Heart left ventricle (tissue), 16 donors: ENCODE data around the gene NISCH. TPM values are rescaled to one million over a fixed set of nuclear protein-coding genes. Genes with fewer than 3 reads are reported as not detected.

ENCODE experiments used
- ATAC-seq, 4 donors: fragments of 200-7000 bp; cut with Tn5 transposase; one replicate each; pipeline ENCODE4 v1.9.1; 2020 to 2022; ENCODE audit warnings: moderate library complexity in 4 of 4, mild to moderate bottlenecking in 3 of 4, moderate number of reproducible peaks in 1 of 4
- DNase-seq, 5 donors: peaks; one replicate each; pipeline ENCODE4 v3.0.0-alpha.2; 2020
- H3K27ac ChIP-seq, 12 donors: fragments of 200-600 bp; sonication (generic) in 4 of 12; one replicate each; pipeline versions ENCODE4 v1.5.0 to v1.8.0; 2016 to 2022; ENCODE audit warnings: mild to moderate bottlenecking in 2 of 12
- H3K27me3 ChIP-seq, 9 donors: fragments of 200-600 bp; sonication (generic) in 2 of 9; one replicate each; pipeline versions ENCODE4 v1.5.1 to v1.8.0; 2016 to 2022; ENCODE audit warnings: mild to moderate bottlenecking in 3 of 9
- H3K36me3 ChIP-seq, 9 donors: fragments of 200-600 bp; sonication (generic) in 2 of 9; one replicate each; pipeline versions ENCODE4 v1.5.0 to v1.8.0; 2018 to 2022; ENCODE audit warnings: mild to moderate bottlenecking in 2 of 9
- H3K4me1 ChIP-seq, 12 donors: fragments of 200-600 bp; sonication (generic) in 4 of 12; one replicate each; pipeline versions ENCODE4 v1.5.0 to v1.8.0; 2016 to 2022; ENCODE audit warnings: mild to moderate bottlenecking in 3 of 12
- H3K4me3 ChIP-seq, 12 donors: fragments of 200-600 bp; sonication (generic) in 4 of 12; one replicate each; pipeline versions ENCODE4 v1.5.0 to v1.8.0; 2017 to 2022; ENCODE audit warnings: mild to moderate bottlenecking in 9 of 12, moderate library complexity in 4 of 12
- H3K9me3 ChIP-seq, 12 donors: fragments of 200-600 bp; sonication (generic) in 4 of 12; one replicate each; pipeline versions ENCODE4 v1.5.0 to v1.8.0; 2016 to 2022; ENCODE audit warnings: mild to moderate bottlenecking in 1 of 12
- POLR2A ChIP-seq, 2 donors: fragments of 450-650 bp; IDR thresholded peaks; one replicate each; pipeline ENCODE4 v1.6.1; 2017; ENCODE audit warnings: antibody characterized with exemption in 2 of 2, mild to moderate bottlenecking in 2 of 2, moderate library complexity in 2 of 2
- WGBS, 4 donors: extraction: QIAGEN DNeasy Blood & Tissue Kit in 2 of 4; methylation state at CpG; one replicate each; pipeline versions ENCODE4 v1.1.5 to v1.1.7; 2013 to 2018; 5-methylcytosine and 5-hydroxymethylcytosine counted together
- intact Hi-C, 10 donors: fragments of 100-400 bp; cut with DNase I; formaldehyde crosslinking; loops; one replicate each; pipeline versions ENCODE4 v1.11.1 to v1.14.2; 2022
- polyA plus RNA-seq, 2 donors: library from polyadenylated mRNA; stranded (reverse); fragments of 200-250 nt; gene quantifications; one replicate each; pipeline ENCODE4 v1.2.3, GENCODE V29; 2013
- total RNA-seq, 9 donors: library from RNA; depleted of rRNA in 2 of 9; stranded (reverse); fragments of >200 nt in 2 of 9; fragmentation: NEBNext Ultra II Directional in 3 of 9; extraction: Animal tissue kit (Norgen Biotek cat#: 25700) in 3 of 9; gene quantifications; one replicate each; pipeline versions ENCODE4 v1.1.0 to v1.2.4, GENCODE V29; 2016 to 2023
- TF ChIP-seq, protein P1 (sequence below), 12 donors: fragments of 200-600 bp; sonication (generic) in 4 of 12; IDR thresholded peaks; one replicate each; pipeline versions ENCODE4 v1.5.0 to v1.8.0; 2018 to 2022; ENCODE audit warnings: antibody characterized with exemption in 12 of 12, mild to moderate bottlenecking in 5 of 12
- donor health status: ischemic (EF 13 %, LVEDD 7.1; RV severe dilation, severe dysfunction).
- donor health status: healthy with polysubstance abuse.
- donor health status: DM: no; HTN: yes; CAD: no.
- donor health status: DM: no; HTN: no; CAD: no.
- donor health status: ischemic (EF 25% LVEDD 6.9; RV normal size, moderate dysfunction).
- donor health status: ischemic (EF 25% LVEDD 5.7; RV mildly dilated, moderate dysfunction).
- donor health status: healthy.
- donor health status: DM: yes; HTN: yes; CAD: no.
- donor health status: ischemic (EF 35%, LVEDD 5.7; RV mildly dilated, moderate dysfunction).
- donor health status: nonischemic (EF 11% LVEDD 7.7; RV severe dilation, severe dysfunction).
- donor health status: DM: yes; HTN: yes; CAD: no.
- donor health status: PGD.
- donor health status: ischemic (EF 29% LVEDD 5.4; RV normal size, mild dysfunction).
- donor health status: nonischemic (EF 23%, LVEDD 6.1; RV moderate dilation, normal function).

Gene NISCH
- total and polyA plus RNA-seq, 11 donors, result 28.8 to 56.2 (median 42.0) TPM

- Histone ChIP-seq H3K4me1 (peaks cover 4 to 84% (median 59%) of the 10 kb centered on the region in 12 donors), H3K27ac (peak overlapping the region in 11 of 12 donors; percentile 11 to 95 (median 53)), H3K4me3 (peak overlapping the region in 10 of 12 donors; percentile 45 to 88 (median 76)), H3K27me3 (no peaks in the 10 kb centered on the region), H3K36me3 (peaks cover 0 to 20% (median 10%) of the 10 kb centered on the region in 9 donors), H3K9me3 (no peaks in the 10 kb centered on the region)
- intact Hi-C loops, result loop anchor here in 7 of 10 donors (2.0 to 5.0 kb wide), 5 partner anchors 54 to 146 kb away; partner anchors contain the start of gene NISCH (in 1 of the 7)
- WGBS, 4 donors, result 6 to 14% (median 11%) methylated on average over 9 of the region's 9 CpGs
- DNase-seq, result no peak
- TF ChIP-seq, protein P1, sequence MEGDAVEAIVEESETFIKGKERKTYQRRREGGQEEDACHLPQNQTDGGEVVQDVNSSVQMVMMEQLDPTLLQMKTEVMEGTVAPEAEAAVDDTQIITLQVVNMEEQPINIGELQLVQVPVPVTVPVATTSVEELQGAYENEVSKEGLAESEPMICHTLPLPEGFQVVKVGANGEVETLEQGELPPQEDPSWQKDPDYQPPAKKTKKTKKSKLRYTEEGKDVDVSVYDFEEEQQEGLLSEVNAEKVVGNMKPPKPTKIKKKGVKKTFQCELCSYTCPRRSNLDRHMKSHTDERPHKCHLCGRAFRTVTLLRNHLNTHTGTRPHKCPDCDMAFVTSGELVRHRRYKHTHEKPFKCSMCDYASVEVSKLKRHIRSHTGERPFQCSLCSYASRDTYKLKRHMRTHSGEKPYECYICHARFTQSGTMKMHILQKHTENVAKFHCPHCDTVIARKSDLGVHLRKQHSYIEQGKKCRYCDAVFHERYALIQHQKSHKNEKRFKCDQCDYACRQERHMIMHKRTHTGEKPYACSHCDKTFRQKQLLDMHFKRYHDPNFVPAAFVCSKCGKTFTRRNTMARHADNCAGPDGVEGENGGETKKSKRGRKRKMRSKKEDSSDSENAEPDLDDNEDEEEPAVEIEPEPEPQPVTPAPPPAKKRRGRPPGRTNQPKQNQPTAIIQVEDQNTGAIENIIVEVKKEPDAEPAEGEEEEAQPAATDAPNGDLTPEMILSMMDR (IDR thresholded peaks at IDR 0.05), result no peak
- TF ChIP-seq POLR2A (IDR thresholded peaks at IDR 0.05), result no peak
- no peak for ATAC-seq
Observed at GRCh38 chr3:52536112-52536368, 80.6 kb downstream of the NISCH start.

DNA sequence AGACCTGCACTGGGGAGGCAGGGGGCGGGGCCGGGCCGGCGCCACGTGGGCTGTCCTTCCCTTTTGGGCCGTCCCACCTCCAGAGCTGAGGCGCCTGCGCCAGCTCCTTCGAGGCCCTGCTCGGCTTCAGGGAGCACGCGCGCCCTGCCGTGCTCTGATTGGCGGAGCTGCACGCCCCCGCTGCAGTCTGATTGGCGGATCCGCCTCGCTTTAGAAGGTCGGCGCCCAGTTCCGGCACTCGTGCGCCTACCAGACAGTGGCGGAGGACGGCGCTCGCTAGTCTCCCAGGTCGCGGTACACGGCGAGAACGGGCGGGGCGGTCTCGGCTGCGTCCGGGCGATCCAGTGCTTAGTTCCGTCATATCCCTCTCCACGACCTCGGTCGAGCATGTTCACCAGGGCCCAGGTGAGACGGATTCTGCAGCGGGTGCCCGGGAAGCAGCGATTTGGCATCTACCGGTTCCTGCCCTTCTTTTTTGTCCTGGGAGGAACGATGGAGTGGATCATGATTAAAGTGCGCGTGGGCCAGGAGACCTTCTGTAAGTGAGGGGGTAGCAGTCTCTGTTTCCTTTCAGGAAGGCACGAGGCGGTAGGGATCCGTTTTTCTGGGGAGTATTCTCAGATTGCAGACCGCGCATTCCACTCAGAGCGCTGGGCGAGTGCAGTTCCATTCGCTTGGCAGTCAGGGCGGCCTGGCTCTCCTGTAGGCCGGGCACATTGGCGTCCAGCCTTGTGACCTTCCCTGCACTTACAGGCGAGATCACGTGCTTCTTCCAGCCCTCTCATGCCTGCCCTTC is 81.2 kb downstream of the NISCH start, which contains the start of gene UQCC5:
TSS of gene UQCC5 (plus strand) at position 237 of the 796 bp plus-strand sequence. CDS start at position 388, 151 bp downstream.
- ATAC-seq, result peak; percentile 88 to 95 (median 94)
- H3K4me1 ChIP-seq, result peaks cover 4 to 81% (median 54%) of the 10 kb centered on the region in 12 donors
- H3K4me3 ChIP-seq, result peak within 1 kb of the TSS; percentile 47 to 88 (median 72)
- no peaks in the 10 kb centered on the region for H3K9me3 ChIP-seq
- H3K27me3 ChIP-seq, result no peaks in the 10 kb centered on the region
- peak within 1 kb of the TSS; percentile 85 to 97 (median 94) for H3K27ac ChIP-seq
- WGBS, 4 donors, result 0% methylated on average over 33 to 65 of the region's 65 CpGs
- TF ChIP-seq, protein P1 (IDR thresholded peaks at IDR 0.05), result peak in 4 of 12 donors; percentile 6 to 32 (median 23)
- TF ChIP-seq POLR2A (IDR thresholded peaks at IDR 0.05), result peak; percentile 96 to 100
- peaks cover 0 to 25% (median 15%) of the 10 kb centered on the region in 9 donors for H3K36me3 ChIP-seq
- intact Hi-C loops, result loop anchor here in 7 of 10 donors (2.0 to 5.0 kb wide), 5 partner anchors 54 to 146 kb away; partner anchors contain the start of gene NISCH (in 1 of the 7)
- peak; percentile 98 to 99 (median 99) for DNase-seq

DNA sequence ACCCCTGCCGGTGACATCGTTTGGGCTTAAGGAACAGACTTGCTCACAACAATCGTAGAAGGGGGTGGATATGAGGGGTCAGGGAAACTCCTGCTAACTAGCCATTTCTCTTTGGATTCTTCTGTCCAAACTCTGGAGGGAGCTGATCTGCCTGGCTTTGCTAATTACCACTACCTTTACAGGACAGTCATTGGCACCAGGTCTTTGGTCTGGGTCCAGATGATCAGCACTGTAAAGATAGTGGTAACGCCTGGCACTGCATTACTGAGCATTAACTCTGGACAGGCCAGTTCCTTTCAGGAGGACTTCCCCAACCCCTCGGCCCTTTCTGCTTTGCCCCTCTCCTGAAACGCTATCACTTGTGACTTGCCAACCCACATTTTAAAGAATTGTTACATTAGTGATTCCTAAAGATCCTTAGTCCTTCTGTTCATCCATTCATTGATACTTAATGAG is 81.8 kb downstream of the NISCH start:
- Histone ChIP-seq H3K4me1 (peaks cover 4 to 78% (median 48%) of the 10 kb centered on the region in 12 donors), H3K36me3 (peaks cover 0 to 31% (median 22%) of the 10 kb centered on the region in 9 donors), H3K9me3 (no peaks in the 10 kb centered on the region), H3K27me3 (no peaks in the 10 kb centered on the region), H3K4me3 (peak overlapping the region; percentile 47 to 88 (median 72)), H3K27ac (peak overlapping the region; percentile 85 to 97 (median 94))
- no peak for DNase-seq
- intact Hi-C loops, result loop anchor here in 7 of 10 donors (2.0 to 5.0 kb wide), 5 partner anchors 55 to 145 kb away; partner anchors contain the start of gene NISCH (in 1 of the 7)
- peak; percentile 6 to 36 (median 22) for ATAC-seq
- 2 to 5% (median 3%) methylated on average over 6 of the region's 6 CpGs for WGBS, 4 donors
- TF ChIP-seq POLR2A (IDR thresholded peaks at IDR 0.05), result no peak
- TF ChIP-seq, protein P1 (IDR thresholded peaks at IDR 0.05), result peak in 1 of 12 donors; percentile 7
